ENCODE data around the gene LSAMP.

DNA sequence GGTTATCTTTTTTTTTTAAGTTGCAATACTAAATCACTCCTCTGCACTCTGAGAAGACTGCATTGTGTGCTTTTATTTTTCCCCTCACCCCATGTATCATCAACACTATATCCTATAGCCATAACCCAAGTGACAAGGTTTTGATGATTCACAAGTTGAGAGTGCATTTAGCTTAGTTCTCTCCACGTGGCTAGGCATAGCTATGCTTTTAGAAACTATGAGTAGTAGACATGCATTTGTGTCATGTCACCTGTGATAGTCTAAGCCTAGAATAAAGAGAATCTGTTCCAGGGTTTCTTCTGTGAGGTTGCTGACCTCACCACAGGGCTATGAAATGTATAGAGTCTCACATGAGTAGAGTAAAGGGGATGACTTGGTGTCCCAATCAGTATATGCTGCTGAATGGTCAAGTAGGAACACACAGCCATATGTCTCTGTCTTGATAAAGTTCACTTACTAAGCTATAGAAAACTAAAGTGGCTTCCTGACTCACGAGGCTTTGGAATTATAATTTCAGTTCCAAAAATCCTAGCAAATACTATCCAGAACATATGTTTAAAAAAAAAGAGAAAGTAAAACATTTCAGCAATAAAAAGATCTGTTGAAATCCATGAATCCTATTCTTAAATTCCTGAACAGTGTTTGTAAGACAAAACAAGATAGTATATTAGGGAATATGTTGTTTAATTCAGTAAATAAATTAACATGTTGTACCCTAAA, 206.3 kb downstream of the LSAMP start:
- TF ChIP-seq CTCF (IDR thresholded peaks at IDR 0.05; ENCODE audit: low read depth, low read length) (no peak), EZH2phosphoT487 (IDR thresholded peaks at IDR 0.05; ENCODE audit: low read depth) (no peak)
